Measurements from ENCODE around the gene C1GALT1C1. TPM values are rescaled to one million over a fixed set of nuclear protein-coding genes. Genes with fewer than 3 reads are reported as not detected.
A peak's percentile ranks its signal among the peaks of the same experiment; 100 is the strongest.

The C1GALT1C1 gene
- total RNA-seq, 2 donors from 2014 or later, result 16.8 to 26.1 TPM

GRCh38 chrX:120642871-120643270, 13.0 kb upstream of the C1GALT1C1 start:
- Mint-ChIP-seq H3K9me3 (no peaks in the 10 kb centered on the region), H3K4me3 (no peak overlapping the region), H3K4me1 (ENCODE audit: low read depth in 2 of 2) (no peaks in the 10 kb centered on the region), H3K36me3 (no peaks in the 10 kb centered on the region), H3K27me3 (peaks cover 0 to 10% of the 10 kb centered on the region in 2 donors), H3K27ac (no peak overlapping the region)
- DNase-seq (ENCODE audit: low spot score) (no peak), ATAC-seq (no peak)

GRCh38 chrX:120638619-120639018, 8.8 kb upstream of the C1GALT1C1 start:
- Mint-ChIP-seq H3K36me3 (no peaks in the 10 kb centered on the region), H3K27me3 (peaks cover 0 to 6% of the 10 kb centered on the region in 2 donors), H3K9me3 (no peaks in the 10 kb centered on the region), H3K4me1 (ENCODE audit: low read depth in 2 of 2) (no peaks in the 10 kb centered on the region), H3K4me3 (no peak overlapping the region), H3K27ac (no peak overlapping the region)
- ATAC-seq, result no peak
- DNase-seq (ENCODE audit: low spot score), result no peak

- H3K27me3 Mint-ChIP-seq, result no peaks in the 10 kb centered on the region
- H3K9me3 Mint-ChIP-seq, result no peaks in the 10 kb centered on the region
- ATAC-seq (no peak), DNase-seq (ENCODE audit: low spot score) (no peak)
- no peak overlapping the region for H3K4me3 Mint-ChIP-seq
- no peak overlapping the region for H3K27ac Mint-ChIP-seq
- no peaks in the 10 kb centered on the region for H3K36me3 Mint-ChIP-seq
- peaks cover 11 to 15% of the 10 kb centered on the region in 2 donors for H3K4me1 Mint-ChIP-seq (ENCODE audit: low read depth in 2 of 2)
These were observed 4.5 kb downstream of the C1GALT1C1 start for GRCh38 chrX:120625371-120625770.

GRCh38 chrX:120617996-120618630, 11.7 kb downstream of the C1GALT1C1 start:
- ATAC-seq, result no peak
- Mint-ChIP-seq H3K4me1 (ENCODE audit: low read depth in 2 of 2) (peaks cover 0 to 2% of the 10 kb centered on the region in 2 donors), H3K36me3 (no peaks in the 10 kb centered on the region), H3K9me3 (no peaks in the 10 kb centered on the region), H3K4me3 (no peak overlapping the region), H3K27ac (no peak overlapping the region), H3K27me3 (no peaks in the 10 kb centered on the region)
- DNase-seq (ENCODE audit: low spot score), result no peak

GRCh38 chrX:120614816-120615215, 15.0 kb downstream of the C1GALT1C1 start:
- Mint-ChIP-seq H3K36me3 (peaks cover 4% of the 10 kb centered on the region), H3K27me3 (no peaks in the 10 kb centered on the region), H3K27ac (no peak overlapping the region), H3K4me1 (ENCODE audit: low read depth in 2 of 2) (peaks cover 0 to 2% of the 10 kb centered on the region in 2 donors), H3K4me3 (no peak overlapping the region), H3K9me3 (no peaks in the 10 kb centered on the region)
- DNase-seq (ENCODE audit: low spot score) (no peak), ATAC-seq (no peak)

- no peak for DNase-seq (ENCODE audit: low spot score)
- no peak overlapping the region for H3K4me3 Mint-ChIP-seq
- no peaks in the 10 kb centered on the region for H3K9me3 Mint-ChIP-seq
- no peak for ATAC-seq
- H3K36me3 Mint-ChIP-seq, result peaks cover 4% of the 10 kb centered on the region
- no peak overlapping the region for H3K27ac Mint-ChIP-seq
- no peaks in the 10 kb centered on the region for H3K27me3 Mint-ChIP-seq
- no peaks in the 10 kb centered on the region for H3K4me1 Mint-ChIP-seq (ENCODE audit: low read depth in 2 of 2)
These were observed 17.8 kb downstream of the C1GALT1C1 start for GRCh38 chrX:120612086-120612485.

- peak; percentile 71 to 81 for ATAC-seq
- DNase-seq (ENCODE audit: low spot score), result no peak
- Mint-ChIP-seq H3K36me3 (peaks cover 8% of the 10 kb centered on the region), H3K27me3 (no peaks in the 10 kb centered on the region), H3K27ac (peak overlapping the region; percentile 97 to 100), H3K4me3 (peak overlapping the region; percentile 100), H3K4me1 (ENCODE audit: low read depth in 2 of 2) (peaks cover 4 to 9% of the 10 kb centered on the region in 2 donors), H3K9me3 (no peaks in the 10 kb centered on the region)
These were observed 25.5 kb downstream of the C1GALT1C1 start for GRCh38 chrX:120604361-120604782.

GRCh38 chrX:120603707-120604360, 26.0 kb downstream of the C1GALT1C1 start, which contains the start of gene MCTS1:
TSS of gene MCTS1 (plus strand) at chrX:120604101. CDS start at chrX:120604237, 136 bp downstream.
- H3K9me3 Mint-ChIP-seq, result no peaks in the 10 kb centered on the region
- H3K27ac Mint-ChIP-seq, result peak within 1 kb of the TSS; percentile 97 to 100
- no peaks in the 10 kb centered on the region for H3K27me3 Mint-ChIP-seq
- H3K4me1 Mint-ChIP-seq (ENCODE audit: low read depth in 2 of 2), result peaks cover 4 to 9% of the 10 kb centered on the region in 2 donors
- H3K36me3 Mint-ChIP-seq, result peaks cover 8% of the 10 kb centered on the region
- peak; percentile 88 for DNase-seq (ENCODE audit: low spot score)
- peak; percentile 96 to 98 for ATAC-seq
- H3K4me3 Mint-ChIP-seq, result peak within 1 kb of the TSS; percentile 100

- ATAC-seq (no peak), DNase-seq (ENCODE audit: low spot score) (no peak)
- Mint-ChIP-seq H3K27ac (no peak overlapping the region), H3K27me3 (peaks cover 0 to 39% of the 10 kb centered on the region in 2 donors), H3K36me3 (no peaks in the 10 kb centered on the region), H3K4me1 (ENCODE audit: low read depth in 2 of 2) (no peaks in the 10 kb centered on the region), H3K9me3 (no peaks in the 10 kb centered on the region), H3K4me3 (no peak overlapping the region)
These were observed 44.2 kb downstream of the C1GALT1C1 start for GRCh38 chrX:120585702-120586101.

Other genes with a start within 250 kb of the C1GALT1C1 start
- 10 to 100 TPM; 25.6 to 58.6 TPM for gene LAMP2, start 160.8 kb downstream of the C1GALT1C1 start, total RNA-seq
- 10 to 100 TPM; 22.7 to 25.3 TPM for gene CUL4B, start 69.1 kb downstream of the C1GALT1C1 start, total RNA-seq
- 10 to 100 TPM; 47.8 to 58.5 TPM for gene MCTS1, start 26.0 kb downstream of the C1GALT1C1 start, total RNA-seq
- gene CT47B1, start 245.8 kb upstream of the C1GALT1C1 start, total RNA-seq, result not detected